Mesenchymal stem cell (in vitro differentiated cells and primary cell): ENCODE data around the gene EXOC3L1.

Experiments used
- DNase-seq: peaks from one replicate; pipeline ENCODE4 v3.0.0-alpha.2; 2013
- H2AFZ ChIP-seq: one replicate; pipeline ENCODE4 v1.6.1; 2013; ENCODE audit warnings: low read depth, mild to moderate bottlenecking, control low read depth, inconsistent platforms, low read length, moderate library complexity
- H2AK5ac ChIP-seq: 2 replicates; pipeline ENCODE4 v1.6.1; 2013; ENCODE audit warnings: low read length, moderate library complexity, mild to moderate bottlenecking, inconsistent platforms; ENCODE audit not compliant: severe bottlenecking
- H2BK120ac ChIP-seq: one replicate; pipeline ENCODE4 v1.6.1; 2013; ENCODE audit warnings: low read depth, mild to moderate bottlenecking, inconsistent platforms, low read length, moderate library complexity
- H2BK12ac ChIP-seq, 2 experiments: one replicate each; pipeline ENCODE4 v1.6.1; 2013; ENCODE audit warnings: inconsistent platforms in 2 of 2, low read length in 2 of 2, mild to moderate bottlenecking in 2 of 2, moderate library complexity in 2 of 2, control low read depth in 1 of 2
- H2BK15ac ChIP-seq: one replicate; pipeline ENCODE4 v1.6.1; 2013; ENCODE audit warnings: mild to moderate bottlenecking, low read depth, inconsistent platforms; ENCODE audit not compliant: poor library complexity, severe bottlenecking
- H2BK5ac ChIP-seq: 2 replicates; pipeline ENCODE4 v1.6.1; 2013; ENCODE audit warnings: low read depth, mild to moderate bottlenecking, low read length, control low read depth, inconsistent platforms; ENCODE audit not compliant: poor library complexity, severe bottlenecking
- H3K14ac ChIP-seq, 2 experiments: one replicate each; pipeline ENCODE4 v1.6.1; 2013; ENCODE audit warnings: inconsistent platforms in 2 of 2, low read length in 2 of 2, control low read depth in 1 of 2, mild to moderate bottlenecking in 1 of 2, moderate library complexity in 1 of 2
- H3K18ac ChIP-seq, 2 experiments: one replicate each; pipeline ENCODE4 v1.6.1; 2013; ENCODE audit warnings: inconsistent platforms in 2 of 2, low read length in 2 of 2, control low read depth in 1 of 2, low read depth in 1 of 2, mild to moderate bottlenecking in 1 of 2
- H3K23ac ChIP-seq, 2 experiments: one replicate each; pipeline ENCODE4 v1.6.1; 2013; ENCODE audit warnings: inconsistent platforms in 2 of 2, low read length in 2 of 2, mild to moderate bottlenecking in 2 of 2, moderate library complexity in 2 of 2, control low read depth in 1 of 2
- H3K27ac ChIP-seq: 2 replicates; pipeline ENCODE4 v1.5.1; 2013; ENCODE audit warnings: mild to moderate bottlenecking, moderate library complexity, low read length, control low read depth, inconsistent platforms; ENCODE audit not compliant: poor library complexity, severe bottlenecking
- H3K27me3 ChIP-seq, 2 experiments: 2 replicates each; pipeline versions ENCODE4 v1.6.1 to v1.7.0; 2013; ENCODE audit warnings: low read length in 2 of 2, mild to moderate bottlenecking in 2 of 2, moderate library complexity in 2 of 2, control low read depth in 1 of 2, inconsistent platforms in 1 of 2; ENCODE audit not compliant: control insufficient read depth in 1 of 2, insufficient read depth in 1 of 2
- H3K36me3 ChIP-seq, 2 experiments: 2 replicates each; pipeline versions ENCODE4 v1.6.1 to v1.7.0; 2013; ENCODE audit warnings: low read length in 2 of 2, control low read depth in 1 of 2, inconsistent platforms in 1 of 2, low read depth in 1 of 2, mild to moderate bottlenecking in 1 of 2; ENCODE audit not compliant: insufficient read depth in 2 of 2, control insufficient read depth in 1 of 2
- H3K4ac ChIP-seq, 2 experiments: one replicate each; pipeline ENCODE4 v1.6.1; 2013; ENCODE audit warnings: inconsistent platforms in 2 of 2, low read length in 2 of 2, mild to moderate bottlenecking in 2 of 2, moderate library complexity in 2 of 2, control low read depth in 1 of 2, low read depth in 1 of 2
- H3K4me1 ChIP-seq: 2 replicates; pipeline ENCODE4 v1.6.1; 2013; ENCODE audit warnings: low read depth, low read length, control low read depth; ENCODE audit not compliant: control insufficient read depth, insufficient read depth
- H3K4me2 ChIP-seq: 2 replicates; pipeline ENCODE4 v1.6.1; 2013; ENCODE audit warnings: low read length, mild to moderate bottlenecking, inconsistent platforms; ENCODE audit not compliant: poor library complexity, severe bottlenecking
- H3K4me3 ChIP-seq, 2 experiments: 2 replicates each; pipeline versions ENCODE4 v1.5.1 to v1.7.0; 2013; ENCODE audit warnings: low read length in 2 of 2, mild to moderate bottlenecking in 2 of 2, control low read depth in 1 of 2, low read depth in 1 of 2; ENCODE audit not compliant: insufficient read depth in 1 of 2
- H3K79me1 ChIP-seq: replicated peaks from 2 replicates; pipeline ENCODE4 v1.6.1; 2013; ENCODE audit warnings: mild to moderate bottlenecking, control low read depth, low read length, inconsistent platforms; ENCODE audit not compliant: poor library complexity, severe bottlenecking
- H3K9ac ChIP-seq: 2 replicates; pipeline ENCODE4 v1.7.0; 2013; ENCODE audit warnings: mild to moderate bottlenecking, low read length, moderate library complexity
- H3K9me3 ChIP-seq: 2 replicates; pipeline ENCODE4 v1.7.0; 2013; ENCODE audit warnings: mild to moderate bottlenecking, low read length; ENCODE audit not compliant: control insufficient read depth
- H4K8ac ChIP-seq: one replicate; pipeline ENCODE4 v1.6.1; 2013; ENCODE audit warnings: inconsistent platforms, mild to moderate bottlenecking, low read length, moderate library complexity
- H4K91ac ChIP-seq: one replicate; pipeline ENCODE4 v1.6.1; 2013; ENCODE audit warnings: mild to moderate bottlenecking, low read length, inconsistent platforms
- WGBS: methylation state at CpG from one replicate; pipeline ENCODE4 v1.1.7; 2013; ENCODE audit warnings: mixed read lengths; 5-methylcytosine and 5-hydroxymethylcytosine counted together

Gene EXOC3L1

GRCh38 chr16:67146523-67147357, 43.2 kb downstream of the EXOC3L1 start:
- Histone ChIP-seq H4K8ac (no peak overlapping the region), H3K9ac (no peak overlapping the region), H3K4me2 (no peak overlapping the region), H3K27me3 (no peaks in the 10 kb centered on the region), H2AK5ac (no peak overlapping the region), H3K9me3 (no peaks in the 10 kb centered on the region), H2BK12ac (no peak overlapping the region), H3K23ac (no peak overlapping the region), H3K27ac (no peak overlapping the region), H3K4me3 (no peak overlapping the region), H3K14ac (no peak overlapping the region), H3K36me3 (peaks cover 74 to 77% of the 10 kb centered on the region in 2 experiments), H3K18ac (no peak overlapping the region), H2AFZ (no peak overlapping the region), H2BK120ac (no peak overlapping the region), H3K79me1 (peaks cover 10% of the 10 kb centered on the region), H3K4me1 (peaks cover 26% of the 10 kb centered on the region), H4K91ac (peak overlapping the region; percentile 2), H3K4ac (no peak overlapping the region), H2BK15ac (no peak overlapping the region), H2BK5ac (no peak overlapping the region)
- WGBS = 96% methylated on average over 7 of the region's 7 CpGs
- no peak for DNase-seq

- Histone ChIP-seq H3K14ac (no peak overlapping the region), H3K4me3 (no peak overlapping the region), H3K4me2 (no peak overlapping the region), H2AFZ (no peak overlapping the region), H3K27me3 (no peaks in the 10 kb centered on the region), H3K23ac (no peak overlapping the region), H3K9ac (no peak overlapping the region), H3K27ac (no peak overlapping the region), H4K91ac (no peak overlapping the region), H3K18ac (no peak overlapping the region), H3K9me3 (no peaks in the 10 kb centered on the region), H4K8ac (no peak overlapping the region), H2BK15ac (no peak overlapping the region), H2BK12ac (no peak overlapping the region), H3K79me1 (peaks cover 10% of the 10 kb centered on the region), H3K4ac (no peak overlapping the region), H2BK5ac (no peak overlapping the region), H3K4me1 (peaks cover 20% of the 10 kb centered on the region), H2BK120ac (no peak overlapping the region), H3K36me3 (peaks cover 84 to 87% of the 10 kb centered on the region in 2 experiments), H2AK5ac (no peak overlapping the region)
- DNase-seq = no peak
- 100% methylated on average over 1 of the region's 2 CpGs for WGBS
These were observed 44.2 kb downstream of the EXOC3L1 start for GRCh38 chr16:67145746-67146145.

GRCh38 chr16:67144943-67145342, 45.0 kb downstream of the EXOC3L1 start:
- Histone ChIP-seq H3K4me3 (no peak overlapping the region), H3K9ac (no peak overlapping the region), H3K36me3 (peaks cover 88 to 95% of the 10 kb centered on the region in 2 experiments), H2AFZ (no peak overlapping the region), H3K4me2 (no peak overlapping the region), H4K91ac (no peak overlapping the region), H3K9me3 (no peaks in the 10 kb centered on the region), H2BK12ac (no peak overlapping the region), H3K27me3 (no peaks in the 10 kb centered on the region), H3K27ac (no peak overlapping the region), H3K18ac (no peak overlapping the region), H2BK15ac (no peak overlapping the region), H2BK120ac (no peak overlapping the region), H3K23ac (no peak overlapping the region), H3K4ac (no peak overlapping the region), H2BK5ac (no peak overlapping the region), H4K8ac (no peak overlapping the region), H3K14ac (no peak overlapping the region), H3K79me1 (peaks cover 9% of the 10 kb centered on the region), H2AK5ac (no peak overlapping the region), H3K4me1 (peaks cover 12% of the 10 kb centered on the region)
- WGBS = 86% methylated on average over 2 of the region's 2 CpGs
- DNase-seq = no peak

- Histone ChIP-seq H4K91ac (no peak overlapping the region), H3K79me1 (no peaks in the 10 kb centered on the region), H2BK15ac (no peak overlapping the region), H3K9ac (no peak overlapping the region), H4K8ac (no peak overlapping the region), H2AK5ac (no peak overlapping the region), H3K9me3 (no peaks in the 10 kb centered on the region), H3K4me3 (no peak overlapping the region), H3K4me2 (no peak overlapping the region), H3K27ac (no peak overlapping the region), H2BK5ac (no peak overlapping the region), H2BK12ac (no peak overlapping the region), H3K14ac (no peak overlapping the region), H3K18ac (no peak overlapping the region), H3K4me1 (peaks cover 1% of the 10 kb centered on the region), H2AFZ (no peak overlapping the region), H2BK120ac (no peak overlapping the region), H3K27me3 (no peaks in the 10 kb centered on the region), H3K4ac (no peak overlapping the region), H3K36me3 (peaks cover 67 to 97% of the 10 kb centered on the region in 2 experiments), H3K23ac (no peak overlapping the region)
- no peak for DNase-seq
- 96% methylated on average over 9 of the region's 9 CpGs for WGBS
These were observed 47.6 kb downstream of the EXOC3L1 start for GRCh38 chr16:67142342-67142741.
